ENCODE measurements around the gene SIRPG. TPM values are rescaled to one million over a fixed set of nuclear protein-coding genes. Genes with fewer than 3 reads are reported as not detected.
"Not testable (repeated sequence)": the region's sequence is repeated elsewhere in the genome, so short reads cannot be mapped to it uniquely, and the experiment has no call there.

The SIRPG gene
- total RNA-seq, 2 experiments from 2014 or later, result 82.6 to 90.1 TPM

DNA sequence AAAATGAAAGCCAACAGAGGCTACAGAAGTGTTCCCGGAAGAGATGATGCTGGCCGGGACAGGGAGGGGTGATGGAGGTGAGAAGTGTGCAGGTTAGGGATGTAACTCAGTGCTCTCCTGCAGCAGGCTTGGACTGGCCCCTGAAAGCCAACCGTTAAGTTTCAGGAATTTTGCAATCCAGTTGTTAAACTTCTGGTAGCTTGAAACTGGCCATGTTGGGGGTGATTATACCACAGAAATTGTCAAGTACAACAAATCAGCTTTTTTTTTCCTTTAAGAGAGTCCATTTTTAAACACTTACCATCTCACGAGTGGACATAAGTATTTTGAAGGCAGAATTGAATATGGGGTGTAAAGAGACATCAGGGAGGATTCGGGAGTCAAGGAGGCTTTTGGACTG is 29.0 kb downstream of the SIRPG start:
- no peak for DNase-seq
- Mint-ChIP-seq H3K4me1 (peaks cover 55% of the 10 kb centered on the region), H3K9me3 (no peaks in the 10 kb centered on the region), H3K27ac (peak overlapping the region; percentile 32), H3K27me3 (no peaks in the 10 kb centered on the region), H3K36me3 (ENCODE audit: low read depth) (peaks cover 69% of the 10 kb centered on the region), H3K4me3 (no peak overlapping the region)
- CTCF ChIA-PET, result no interaction called here
- POLR2A ChIA-PET, result no interaction called here

DNA sequence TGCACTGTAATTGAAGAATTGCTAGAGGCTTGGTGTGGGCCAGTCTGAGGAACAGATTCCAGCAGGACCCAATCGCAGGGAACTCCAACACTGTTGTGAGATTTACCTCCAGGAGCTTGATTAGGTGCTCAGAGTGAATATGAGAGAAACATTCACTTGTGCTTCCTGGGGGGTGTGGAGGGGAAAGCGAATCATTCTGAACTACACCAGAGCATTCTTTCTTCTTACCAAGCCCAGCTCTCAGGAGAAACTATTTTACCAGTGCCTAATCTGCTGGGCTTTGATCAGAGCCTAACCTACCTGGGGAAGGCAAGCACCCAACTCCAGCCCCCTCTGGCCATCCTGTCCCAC is 30.4 kb downstream of the SIRPG start:
- CTCF ChIA-PET, result no interaction called here

DNA sequence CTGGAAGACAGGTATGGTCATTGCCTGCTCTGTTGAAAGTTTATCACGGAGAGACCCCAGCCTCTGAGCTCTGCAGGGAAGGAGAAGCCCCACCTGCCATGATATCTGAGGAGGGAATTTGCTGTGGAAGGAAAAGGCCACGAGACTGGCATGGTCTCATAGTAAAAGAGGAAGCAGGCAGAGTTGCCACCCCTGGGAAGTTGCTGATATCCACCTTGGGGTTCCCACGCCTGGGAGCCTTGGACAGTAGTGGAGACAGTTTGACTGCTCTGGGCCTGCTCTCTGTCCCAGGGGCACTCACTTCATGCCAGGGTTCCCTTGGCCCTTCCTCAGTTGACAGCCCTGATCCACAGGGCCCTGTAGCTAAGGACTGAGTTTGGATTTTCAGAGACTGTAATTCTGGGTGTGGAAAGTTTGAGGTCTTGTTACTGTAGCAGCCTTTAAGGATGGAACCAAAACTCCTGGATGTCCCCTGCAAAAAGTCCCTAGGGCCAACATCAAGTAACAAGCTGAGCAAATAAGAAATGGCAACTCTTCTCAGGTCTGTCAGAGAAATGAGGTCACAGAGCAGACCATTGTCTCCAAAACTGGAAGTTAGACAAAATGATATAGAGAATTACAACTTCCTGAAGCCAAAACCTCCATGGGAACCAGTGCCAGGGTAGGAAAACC is 30.9 kb downstream of the SIRPG start:
- Mint-ChIP-seq H3K27ac (peak overlapping the region; percentile 64), H3K27me3 (no peaks in the 10 kb centered on the region), H3K4me1 (peaks cover 54% of the 10 kb centered on the region), H3K36me3 (ENCODE audit: low read depth) (peaks cover 56% of the 10 kb centered on the region), H3K9me3 (no peaks in the 10 kb centered on the region), H3K4me3 (no peak overlapping the region)
- ChIA-PET POLR2A (interaction anchor here (0.6 kb wide), 1 partner anchor 166 kb away, joined by 3 read pairs; no protein-coding TSS in a partner anchor), CTCF (no interaction called here)
- DNase-seq, result no peak

More for the DNA sequence above, 30.4 kb downstream of the SIRPG start:
- Mint-ChIP-seq H3K27me3 (no peaks in the 10 kb centered on the region), H3K4me1 (peaks cover 55% of the 10 kb centered on the region), H3K4me3 (no peak overlapping the region), H3K27ac (no peak overlapping the region), H3K36me3 (ENCODE audit: low read depth) (peaks cover 61% of the 10 kb centered on the region), H3K9me3 (no peaks in the 10 kb centered on the region)
- POLR2A ChIA-PET, result interaction anchor here (0.6 kb wide), 1 partner anchor 167 kb away, joined by 3 read pairs; no protein-coding TSS in a partner anchor
- DNase-seq, result no peak

GRCh38 chr20:1625083-1625690 is 32.4 kb downstream of the SIRPG start:
- DNase-seq, result no peak
- ChIA-PET POLR2A (no interaction called here), CTCF (interaction anchor here (1.0 to 1.5 kb wide), 3 partner anchors 24 to 122 kb away, joined by 3 to 4 read pairs (median 4); no protein-coding TSS in a partner anchor)
- Mint-ChIP-seq H3K27me3 (no peaks in the 10 kb centered on the region), H3K4me1 (peaks cover 61% of the 10 kb centered on the region), H3K36me3 (ENCODE audit: low read depth) (peaks cover 48% of the 10 kb centered on the region), H3K9me3 (no peaks in the 10 kb centered on the region), H3K27ac (peak overlapping the region; percentile 46), H3K4me3 (no peak overlapping the region)

GRCh38 chr20:1623501-1624205 is 33.9 kb downstream of the SIRPG start:
- POLR2A ChIA-PET, result interaction anchor here (0.6 kb wide), 1 partner anchor 130 kb away, joined by 8 read pairs; no protein-coding TSS in a partner anchor

DNA sequence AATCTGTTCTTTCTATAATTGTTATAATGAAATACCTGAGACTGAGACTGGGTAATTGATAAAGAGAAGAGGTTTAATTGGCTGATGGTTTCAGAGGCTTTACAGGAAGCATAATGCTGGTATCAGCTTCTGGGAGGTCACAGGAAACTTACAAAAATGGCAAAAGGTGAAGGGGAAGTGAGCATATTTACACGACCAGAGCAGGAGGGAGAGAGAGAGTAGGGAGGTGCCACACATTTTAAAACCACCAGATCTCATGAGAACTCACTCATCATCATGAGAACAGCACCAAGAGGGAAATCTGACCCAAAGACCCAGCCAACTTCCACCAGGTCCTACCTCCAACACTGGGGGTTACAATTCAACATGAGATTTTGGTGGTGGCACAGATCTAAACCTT is 35.1 kb downstream of the SIRPG start:
- POLR2A ChIA-PET, result no interaction called here
- DNase-seq, result peak; percentile 26
- CTCF ChIA-PET, result no interaction called here
- peaks cover 11% of the 10 kb centered on the region for H3K9me3 Mint-ChIP-seq
- peaks cover 39% of the 10 kb centered on the region for H3K36me3 Mint-ChIP-seq (ENCODE audit: low read depth)
- peaks cover 70% of the 10 kb centered on the region for H3K4me1 Mint-ChIP-seq
- H3K27ac Mint-ChIP-seq, result peak overlapping the region; percentile 88
- no peak overlapping the region for H3K4me3 Mint-ChIP-seq
- H3K27me3 Mint-ChIP-seq, result no peaks in the 10 kb centered on the region

More at GRCh38 chr20:1623501-1624205, 33.9 kb downstream of the SIRPG start:
- peak overlapping the region; percentile 38 for H3K27ac Mint-ChIP-seq
- peaks cover 43% of the 10 kb centered on the region for H3K36me3 Mint-ChIP-seq (ENCODE audit: low read depth)
- H3K27me3 Mint-ChIP-seq, result no peaks in the 10 kb centered on the region
- H3K9me3 Mint-ChIP-seq, result peaks cover 10% of the 10 kb centered on the region
- CTCF ChIA-PET, result no interaction called here
- H3K4me3 Mint-ChIP-seq, result no peak overlapping the region
- no peak for DNase-seq
- H3K4me1 Mint-ChIP-seq, result peaks cover 74% of the 10 kb centered on the region

- DNase-seq, result no peak
- H3K27ac Mint-ChIP-seq, result no peak overlapping the region
- ChIA-PET POLR2A (no interaction called here), CTCF (no interaction called here)
- H3K4me1 Mint-ChIP-seq, result peaks cover 67% of the 10 kb centered on the region
- peaks cover 33% of the 10 kb centered on the region for H3K36me3 Mint-ChIP-seq (ENCODE audit: low read depth)
- H3K9me3 Mint-ChIP-seq, result peaks cover 11% of the 10 kb centered on the region
- H3K4me3 Mint-ChIP-seq, result no peak overlapping the region
- H3K27me3 Mint-ChIP-seq, result no peaks in the 10 kb centered on the region
Observed at GRCh38 chr20:1621316-1621715, 36.3 kb downstream of the SIRPG start.

- H3K36me3 Mint-ChIP-seq (ENCODE audit: low read depth), result peaks cover 27% of the 10 kb centered on the region
- no peaks in the 10 kb centered on the region for H3K27me3 Mint-ChIP-seq
- ChIA-PET POLR2A (no interaction called here), CTCF (no interaction called here)
- peak; percentile 41 for DNase-seq
- peaks cover 55% of the 10 kb centered on the region for H3K4me1 Mint-ChIP-seq
- H3K27ac Mint-ChIP-seq, result peak within 1 kb of the TSS; percentile 2
- H3K4me3 Mint-ChIP-seq, result no peak within 1 kb of the TSS
- peaks cover 11% of the 10 kb centered on the region for H3K9me3 Mint-ChIP-seq
Observed at GRCh38 chr20:1619861-1620444, 37.6 kb downstream of the SIRPG start, which contains the start of gene SIRPB1. TSS of gene SIRPB1 (minus strand) at chr20:1620009. CDS start at chr20:1619944, 65 bp downstream.

DNA sequence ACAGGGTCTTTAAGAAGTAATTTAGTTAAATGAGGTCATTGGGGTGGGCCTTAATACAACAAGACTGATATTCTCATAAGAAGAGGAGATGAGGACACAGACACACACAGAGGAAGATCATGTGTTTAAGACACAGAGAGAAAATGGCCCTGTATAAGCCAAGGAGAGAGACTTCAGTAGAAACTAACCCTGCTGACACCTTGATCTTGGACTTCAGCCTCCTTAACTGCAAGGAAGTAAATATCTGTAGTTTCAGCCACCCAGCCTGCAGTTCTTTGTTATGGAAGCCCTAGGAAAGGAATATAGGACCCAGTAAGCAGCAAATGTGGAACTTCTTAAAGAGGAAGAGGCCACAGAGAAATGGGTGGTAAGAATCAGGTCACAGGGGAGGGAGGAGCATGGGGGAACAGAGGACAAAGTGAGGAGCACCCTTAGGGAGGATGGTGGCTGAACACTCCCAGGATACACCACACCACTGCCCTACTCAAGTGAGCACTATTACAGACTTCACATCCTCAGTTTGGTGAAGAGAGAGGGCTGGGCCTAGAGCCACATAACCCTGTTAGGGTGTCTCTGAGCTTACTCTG is 38.5 kb downstream of the SIRPG start:
- CTCF ChIA-PET, result no interaction called here
- peaks cover 27% of the 10 kb centered on the region for H3K36me3 Mint-ChIP-seq (ENCODE audit: low read depth)
- H3K4me1 Mint-ChIP-seq, result peaks cover 51% of the 10 kb centered on the region
- DNase-seq, result no peak
- peaks cover 14% of the 10 kb centered on the region for H3K9me3 Mint-ChIP-seq
- H3K27me3 Mint-ChIP-seq, result no peaks in the 10 kb centered on the region
- H3K27ac Mint-ChIP-seq, result peak overlapping the region; percentile 2
- no peak overlapping the region for H3K4me3 Mint-ChIP-seq
- POLR2A ChIA-PET, result no interaction called here

DNA sequence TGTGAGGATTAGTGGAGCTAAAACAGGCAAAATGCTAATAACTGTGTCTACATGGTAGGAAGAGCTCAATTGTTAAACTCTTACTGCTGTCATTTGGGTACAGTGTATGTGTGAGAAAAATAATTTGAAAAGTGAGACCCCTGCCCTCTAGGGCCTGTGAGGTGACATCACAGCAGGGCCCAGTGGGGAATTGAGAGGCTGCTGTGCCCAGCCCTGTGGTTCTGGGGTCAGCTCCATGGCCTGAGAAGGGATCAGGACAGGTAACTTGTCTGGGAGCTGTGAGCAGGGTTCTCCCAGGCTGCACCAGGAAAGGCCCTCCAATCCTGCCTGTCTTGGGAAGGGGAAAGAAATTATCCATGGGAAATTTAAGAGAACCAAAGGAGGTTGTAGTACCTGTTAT is 39.1 kb downstream of the SIRPG start:
- Mint-ChIP-seq H3K36me3 (ENCODE audit: low read depth) (peaks cover 27% of the 10 kb centered on the region), H3K27ac (no peak overlapping the region), H3K4me3 (no peak overlapping the region), H3K27me3 (no peaks in the 10 kb centered on the region), H3K9me3 (peaks cover 16% of the 10 kb centered on the region), H3K4me1 (peaks cover 49% of the 10 kb centered on the region)
- ChIA-PET CTCF (interaction anchor here (0.6 kb wide), 1 partner anchor 1191 kb away, joined by 3 read pairs; no protein-coding TSS in a partner anchor), POLR2A (no interaction called here)
- no peak for DNase-seq

- H3K36me3 Mint-ChIP-seq (ENCODE audit: low read depth), result peaks cover 23% of the 10 kb centered on the region
- peaks cover 16% of the 10 kb centered on the region for H3K9me3 Mint-ChIP-seq
- no peak overlapping the region for H3K4me3 Mint-ChIP-seq
- no peaks in the 10 kb centered on the region for H3K27me3 Mint-ChIP-seq
- H3K27ac Mint-ChIP-seq, result no peak overlapping the region
- no peak for DNase-seq
- peaks cover 36% of the 10 kb centered on the region for H3K4me1 Mint-ChIP-seq
- ChIA-PET CTCF (interaction anchor here (0.6 to 0.9 kb wide), 2 partner anchors 281 to 900 kb away, joined by 3 read pairs; no protein-coding TSS in a partner anchor), POLR2A (no interaction called here)
Observed at GRCh38 chr20:1616858-1617434, 40.6 kb downstream of the SIRPG start.

DNA sequence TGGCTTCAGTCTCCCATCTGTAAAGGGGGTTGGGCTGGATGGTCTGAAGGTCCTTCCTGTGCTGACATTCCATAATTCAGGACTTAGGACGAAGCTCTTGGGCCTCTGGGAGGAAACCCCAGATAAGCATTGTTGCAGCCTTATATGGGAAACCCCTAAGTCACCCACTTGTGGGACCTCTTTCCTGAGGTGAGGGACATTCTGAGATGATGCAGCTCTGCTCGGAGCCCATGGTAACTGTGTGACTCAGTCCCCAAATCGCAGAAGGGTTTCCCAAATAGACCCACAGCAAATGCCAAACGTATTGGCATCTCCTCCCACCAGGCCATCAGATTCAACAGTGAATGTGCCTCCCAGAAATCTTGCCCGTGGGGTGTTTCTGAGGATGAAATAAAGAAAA is 47.2 kb downstream of the SIRPG start:
- H3K27ac Mint-ChIP-seq; H3K4me1 Mint-ChIP-seq; H3K36me3 Mint-ChIP-seq (ENCODE audit: low read depth); POLR2A ChIA-PET; CTCF ChIA-PET; H3K4me3 Mint-ChIP-seq; H3K27me3 Mint-ChIP-seq; H3K9me3 Mint-ChIP-seq; DNase-seq: not testable (repeated sequence)
